MM.1S (cell line): ENCODE measurements around the gene GLT8D2.

Experiments used
- DNase-seq: peaks from one replicate; pipeline ENCODE4 v3.0.0-alpha.2; 2015
- H2AFZ ChIP-seq: fragments of 300-600 bp; sonication (generic); 2 replicates; pipeline ENCODE4 v1.6.0; 2016; ENCODE audit warnings: antibody characterized with exemption, low read length
- H3F3A ChIP-seq: fragments of 300-600 bp; sonication (generic); 2 replicates; pipeline ENCODE4 v1.6.1; 2016; ENCODE audit warnings: mild to moderate bottlenecking, antibody characterized with exemption, low read length, moderate library complexity, mixed read lengths; ENCODE audit not compliant: insufficient read depth
- H3K27ac ChIP-seq: fragments of 300-600 bp; sonication (generic); 2 replicates; pipeline ENCODE4 v1.5.1; 2016; ENCODE audit warnings: mild to moderate bottlenecking, low read length
- H3K27me3 ChIP-seq: fragments of 300-600 bp; sonication (generic); replicated peaks from 2 replicates; pipeline ENCODE4 v1.6.0; 2016; ENCODE audit warnings: low read length; ENCODE audit not compliant: insufficient read depth
- H3K36me3 ChIP-seq: fragments of 300-600 bp; sonication (generic); replicated peaks from 2 replicates; pipeline ENCODE4 v1.6.1; 2016; ENCODE audit warnings: mild to moderate bottlenecking, low read length, mixed read lengths; ENCODE audit not compliant: insufficient read depth
- H3K4me1 ChIP-seq: fragments of 300-600 bp; sonication (generic); 2 replicates; pipeline ENCODE4 v1.6.1; 2016; ENCODE audit warnings: low read length, mixed read lengths
- H3K4me2 ChIP-seq: fragments of 300-600 bp; sonication (generic); 2 replicates; pipeline ENCODE4 v1.6.0; 2016; ENCODE audit warnings: low read depth, low read length
- H3K4me3 ChIP-seq: fragments of 300-600 bp; sonication (generic); 2 replicates; pipeline ENCODE4 v1.5.1; 2016; ENCODE audit warnings: low read length, mixed read lengths
- H3K79me2 ChIP-seq: fragments of 300-600 bp; sonication (generic); 2 replicates; pipeline ENCODE4 v1.6.1; 2016; ENCODE audit warnings: mixed run types, low read length, mixed read lengths
- H3K9ac ChIP-seq: fragments of 300-600 bp; sonication (generic); 2 replicates; pipeline ENCODE4 v1.6.1; 2016; ENCODE audit warnings: low read length, mixed read lengths
- H3K9me2 ChIP-seq: fragments of 300-600 bp; sonication (generic); replicated peaks from 2 replicates; pipeline ENCODE4 v1.6.1; 2016; ENCODE audit warnings: mild to moderate bottlenecking, low read length, mixed read lengths; ENCODE audit not compliant: insufficient read depth
- H3K9me3 ChIP-seq: fragments of 300-600 bp; sonication (generic); replicated peaks from 2 replicates; pipeline ENCODE4 v1.6.1; 2016; ENCODE audit warnings: mild to moderate bottlenecking, low read length, mixed read lengths; ENCODE audit not compliant: insufficient read depth
- H4K20me1 ChIP-seq: fragments of 300-600 bp; sonication (generic); 2 replicates; pipeline ENCODE4 v1.6.1; 2016; ENCODE audit warnings: mild to moderate bottlenecking, low read length, moderate library complexity, mixed read lengths; ENCODE audit not compliant: insufficient read depth
- EZH2 ChIP-seq: fragments of 300-600 bp; sonication (generic); optimal IDR thresholded peaks from 2 replicates; pipeline ENCODE3; 2017; ENCODE audit warnings: low read depth, mild to moderate bottlenecking, antibody characterized with exemption, low read length, mixed read lengths
- EZH2phosphoT487 ChIP-seq: fragments of 300-600 bp; sonication (generic); IDR thresholded peaks from 2 replicates; pipeline ENCODE4 v1.6.1; 2018; ENCODE audit warnings: antibody characterized with exemption, low read length
- TF ChIP-seq, protein P1 (sequence below): fragments of 300-600 bp; sonication (generic); IDR thresholded peaks from 2 replicates; pipeline ENCODE4 v1.5.1; 2016; ENCODE audit warnings: antibody characterized with exemption, low read length, mixed read lengths

Gene GLT8D2

DNA sequence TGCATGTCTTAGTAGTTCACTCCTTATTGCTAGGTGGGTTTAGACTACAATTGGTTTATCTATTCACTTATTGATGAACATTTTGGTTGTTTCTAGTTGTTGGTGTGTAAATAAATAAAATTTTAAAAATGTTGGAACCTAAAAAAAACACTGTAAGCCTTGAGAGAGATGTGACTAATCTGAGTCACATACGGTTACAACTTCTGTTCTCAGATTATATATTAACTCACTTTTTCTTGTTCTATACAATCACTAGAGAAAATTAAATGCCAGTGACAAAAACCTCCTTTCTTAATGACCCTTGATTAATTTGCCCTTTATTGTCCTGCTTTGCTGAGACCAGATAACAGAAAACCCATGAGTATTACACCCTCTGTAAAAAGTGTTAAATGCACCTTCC is 91.4 kb downstream of the GLT8D2 start:
- Histone ChIP-seq H3K4me3 (no peak overlapping the region), H4K20me1 (no peaks in the 10 kb centered on the region), H3K9ac (no peak overlapping the region), H3F3A (peaks cover 35% of the 10 kb centered on the region), H3K9me3 (no peaks in the 10 kb centered on the region), H3K27me3 (no peaks in the 10 kb centered on the region), H3K9me2 (no peaks in the 10 kb centered on the region), H3K4me1 (peaks cover 5% of the 10 kb centered on the region; the same call in 1 of the 2 replicates), H3K4me2 (no peak overlapping the region), H3K36me3 (no peaks in the 10 kb centered on the region), H3K79me2 (peaks cover 33% of the 10 kb centered on the region), H3K27ac (no peak overlapping the region), H2AFZ (no peak overlapping the region)
- TF ChIP-seq EZH2 (no peak), EZH2phosphoT487 (no peak)
- TF ChIP-seq, protein P1, sequence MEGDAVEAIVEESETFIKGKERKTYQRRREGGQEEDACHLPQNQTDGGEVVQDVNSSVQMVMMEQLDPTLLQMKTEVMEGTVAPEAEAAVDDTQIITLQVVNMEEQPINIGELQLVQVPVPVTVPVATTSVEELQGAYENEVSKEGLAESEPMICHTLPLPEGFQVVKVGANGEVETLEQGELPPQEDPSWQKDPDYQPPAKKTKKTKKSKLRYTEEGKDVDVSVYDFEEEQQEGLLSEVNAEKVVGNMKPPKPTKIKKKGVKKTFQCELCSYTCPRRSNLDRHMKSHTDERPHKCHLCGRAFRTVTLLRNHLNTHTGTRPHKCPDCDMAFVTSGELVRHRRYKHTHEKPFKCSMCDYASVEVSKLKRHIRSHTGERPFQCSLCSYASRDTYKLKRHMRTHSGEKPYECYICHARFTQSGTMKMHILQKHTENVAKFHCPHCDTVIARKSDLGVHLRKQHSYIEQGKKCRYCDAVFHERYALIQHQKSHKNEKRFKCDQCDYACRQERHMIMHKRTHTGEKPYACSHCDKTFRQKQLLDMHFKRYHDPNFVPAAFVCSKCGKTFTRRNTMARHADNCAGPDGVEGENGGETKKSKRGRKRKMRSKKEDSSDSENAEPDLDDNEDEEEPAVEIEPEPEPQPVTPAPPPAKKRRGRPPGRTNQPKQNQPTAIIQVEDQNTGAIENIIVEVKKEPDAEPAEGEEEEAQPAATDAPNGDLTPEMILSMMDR: no peak
- no peak for DNase-seq

DNA sequence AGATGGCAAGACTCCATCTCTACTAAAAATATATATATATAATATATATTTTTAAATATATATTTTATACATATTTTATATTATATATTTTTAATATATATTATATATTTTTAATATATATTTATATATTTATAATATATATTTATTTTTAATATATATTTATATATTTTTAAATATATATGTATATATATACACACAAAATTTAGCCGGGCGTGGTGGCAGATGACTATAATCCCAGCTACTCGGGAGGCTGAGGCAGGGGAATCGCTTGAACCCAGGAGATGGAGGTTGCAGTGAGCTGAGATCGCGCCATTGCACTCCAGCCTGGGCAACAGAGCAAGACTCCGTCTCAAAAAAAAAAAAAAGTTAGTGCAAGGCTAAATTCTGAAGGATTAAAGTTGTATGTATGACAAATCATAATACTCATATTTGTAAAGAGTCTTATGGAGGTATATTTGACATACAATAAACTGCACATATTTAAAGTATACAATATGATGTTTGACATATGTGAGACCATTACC is 92.1 kb downstream of the GLT8D2 start:
- no peaks in the 10 kb centered on the region for H3K9me2 ChIP-seq
- H3K27me3 ChIP-seq: no peaks in the 10 kb centered on the region
- H3K79me2 ChIP-seq: peaks cover 36% of the 10 kb centered on the region
- H4K20me1 ChIP-seq: no peaks in the 10 kb centered on the region
- H2AFZ ChIP-seq: no peak overlapping the region
- TF ChIP-seq, protein P1: no peak
- TF ChIP-seq EZH2 (no peak), EZH2phosphoT487 (no peak)
- H3K4me3 ChIP-seq: peak overlapping the region; percentile 84; the same call in 1 of the 2 replicates
- no peaks in the 10 kb centered on the region for H3K36me3 ChIP-seq
- peaks cover 41% of the 10 kb centered on the region for H3F3A ChIP-seq
- no peak for DNase-seq
- peaks cover 5% of the 10 kb centered on the region; the same call in 1 of the 2 replicates for H3K4me1 ChIP-seq
- H3K27ac ChIP-seq: peak overlapping the region; percentile 82; the same call in 1 of the 2 replicates
- peak overlapping the region; percentile 92; the same call in 1 of the 2 replicates for H3K4me2 ChIP-seq
- H3K9me3 ChIP-seq: no peaks in the 10 kb centered on the region
- H3K9ac ChIP-seq: peak overlapping the region; percentile 80; the same call in 1 of the 2 replicates

DNA sequence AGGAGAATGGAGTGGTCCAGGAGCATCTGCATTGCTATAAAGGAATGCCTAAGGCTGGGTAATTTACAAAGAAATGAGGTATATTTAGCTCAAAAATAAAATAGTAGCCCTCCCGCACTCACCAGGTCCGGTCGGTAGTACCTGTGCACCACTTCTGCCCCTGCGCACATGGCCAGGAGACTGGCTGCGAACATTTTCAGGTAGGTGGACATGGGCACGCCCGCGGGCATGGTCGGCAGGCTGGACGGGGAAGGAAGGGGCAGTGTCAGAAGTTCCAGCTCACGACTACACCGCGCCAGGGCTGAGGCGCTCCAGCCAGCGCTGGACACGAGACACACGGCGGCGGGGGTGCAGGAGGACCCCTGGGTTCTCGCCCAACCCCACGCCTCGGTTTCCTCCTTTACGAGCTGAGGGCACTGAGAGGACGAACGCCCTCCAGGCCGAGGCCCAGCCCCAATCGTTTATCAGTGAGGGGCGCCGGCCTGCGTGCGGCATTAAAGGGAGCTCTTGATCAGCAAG is 93.4 kb downstream of the GLT8D2 start:
- Histone ChIP-seq H3K79me2 (peaks cover 50% of the 10 kb centered on the region), H3K4me2 (peak overlapping the region; percentile 92)
- DNase-seq: peak; percentile 27

More for the DNA sequence above, 93.4 kb downstream of the GLT8D2 start:
- Histone ChIP-seq H3K27ac (peak overlapping the region; percentile 82; the same call in 1 of the 2 replicates), H3K27me3 (no peaks in the 10 kb centered on the region), H3K9me2 (no peaks in the 10 kb centered on the region), H3F3A (peaks cover 53% of the 10 kb centered on the region), H3K9ac (peak overlapping the region; percentile 80), H3K9me3 (no peaks in the 10 kb centered on the region), H3K4me1 (peaks cover 5% of the 10 kb centered on the region; the same call in 1 of the 2 replicates), H3K36me3 (no peaks in the 10 kb centered on the region), H2AFZ (peak overlapping the region; percentile 97), H3K4me3 (peak overlapping the region; percentile 84), H4K20me1 (no peaks in the 10 kb centered on the region)
- TF ChIP-seq EZH2phosphoT487: no peak
- TF ChIP-seq EZH2: no peak
- TF ChIP-seq, protein P1: no peak
